Measurements from ENCODE around the gene BSDC1. TPM values are rescaled to one million over a fixed set of nuclear protein-coding genes. Genes with fewer than 3 reads are reported as not detected.

Gene BSDC1
- total RNA-seq, 1 experiment from 2014 or later: 64.9 TPM

DNA sequence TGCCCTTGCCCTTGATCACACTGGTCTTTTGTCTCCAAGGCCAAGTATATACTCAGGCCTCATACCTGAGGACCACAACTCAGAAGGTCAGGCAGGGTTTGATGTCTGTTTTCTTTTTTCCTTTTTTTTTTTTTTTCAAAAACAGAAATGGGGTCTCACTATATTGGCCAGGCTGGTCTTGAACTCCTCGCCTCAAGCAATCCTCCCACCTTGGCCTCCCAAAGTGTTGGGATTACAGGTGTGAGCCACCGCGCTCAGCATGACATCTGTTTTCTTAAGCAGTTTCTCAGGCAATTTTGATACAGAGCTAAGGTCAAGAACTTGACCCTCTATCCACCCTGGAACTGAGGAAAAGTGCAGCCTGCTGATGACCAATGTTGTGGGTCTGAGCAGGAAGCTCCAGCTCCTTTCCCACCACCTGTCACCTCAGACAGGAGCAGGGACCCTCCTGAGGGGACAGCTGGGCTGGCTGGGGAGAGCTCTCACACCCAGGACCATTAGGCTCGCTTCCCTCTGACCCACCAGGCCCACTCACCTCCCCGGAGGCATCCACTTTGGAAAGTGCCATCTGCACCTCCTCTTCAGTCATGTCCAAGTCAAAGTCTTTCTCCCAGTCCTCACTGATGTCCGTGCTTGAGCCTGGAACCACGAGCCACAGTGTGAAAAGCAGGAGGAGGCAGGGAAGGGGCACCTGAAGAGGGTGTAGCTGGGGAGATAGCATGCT, 26.2 kb downstream of the BSDC1 start:
- ATAC-seq (no peak), DNase-seq (ENCODE audit: low read depth, low spot score) (no peak)
- Histone ChIP-seq H3K36me3 (ENCODE audit: control insufficient read depth, insufficient read depth, low read length) (no peaks in the 10 kb centered on the region), H3K27me3 (ENCODE audit: control insufficient read depth, insufficient read depth, low read length) (no peaks in the 10 kb centered on the region), H3K4me3 (ENCODE audit: low read depth in 2 of 2, low read length in 2 of 2) (no peak overlapping the region), H3K27ac (ENCODE audit: low read length) (no peak overlapping the region), H3K4me1 (ENCODE audit: control insufficient read depth, insufficient read depth, low read length) (no peaks in the 10 kb centered on the region), H3K9me3 (ENCODE audit: control insufficient read depth, insufficient read depth, low read depth, low read length) (no peaks in the 10 kb centered on the region)
- intact Hi-C loops (cut with micrococcal nuclease; ENCODE audit: unreplicated experiment): no loop called here
- TF ChIP-seq, protein P1, sequence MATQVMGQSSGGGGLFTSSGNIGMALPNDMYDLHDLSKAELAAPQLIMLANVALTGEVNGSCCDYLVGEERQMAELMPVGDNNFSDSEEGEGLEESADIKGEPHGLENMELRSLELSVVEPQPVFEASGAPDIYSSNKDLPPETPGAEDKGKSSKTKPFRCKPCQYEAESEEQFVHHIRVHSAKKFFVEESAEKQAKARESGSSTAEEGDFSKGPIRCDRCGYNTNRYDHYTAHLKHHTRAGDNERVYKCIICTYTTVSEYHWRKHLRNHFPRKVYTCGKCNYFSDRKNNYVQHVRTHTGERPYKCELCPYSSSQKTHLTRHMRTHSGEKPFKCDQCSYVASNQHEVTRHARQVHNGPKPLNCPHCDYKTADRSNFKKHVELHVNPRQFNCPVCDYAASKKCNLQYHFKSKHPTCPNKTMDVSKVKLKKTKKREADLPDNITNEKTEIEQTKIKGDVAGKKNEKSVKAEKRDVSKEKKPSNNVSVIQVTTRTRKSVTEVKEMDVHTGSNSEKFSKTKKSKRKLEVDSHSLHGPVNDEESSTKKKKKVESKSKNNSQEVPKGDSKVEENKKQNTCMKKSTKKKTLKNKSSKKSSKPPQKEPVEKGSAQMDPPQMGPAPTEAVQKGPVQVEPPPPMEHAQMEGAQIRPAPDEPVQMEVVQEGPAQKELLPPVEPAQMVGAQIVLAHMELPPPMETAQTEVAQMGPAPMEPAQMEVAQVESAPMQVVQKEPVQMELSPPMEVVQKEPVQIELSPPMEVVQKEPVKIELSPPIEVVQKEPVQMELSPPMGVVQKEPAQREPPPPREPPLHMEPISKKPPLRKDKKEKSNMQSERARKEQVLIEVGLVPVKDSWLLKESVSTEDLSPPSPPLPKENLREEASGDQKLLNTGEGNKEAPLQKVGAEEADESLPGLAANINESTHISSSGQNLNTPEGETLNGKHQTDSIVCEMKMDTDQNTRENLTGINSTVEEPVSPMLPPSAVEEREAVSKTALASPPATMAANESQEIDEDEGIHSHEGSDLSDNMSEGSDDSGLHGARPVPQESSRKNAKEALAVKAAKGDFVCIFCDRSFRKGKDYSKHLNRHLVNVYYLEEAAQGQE (IDR thresholded peaks at IDR 0.05; ENCODE audit: insufficient read depth in 1 of 2, low read depth in 2 of 2, low read length in 1 of 2): no peak
- TF ChIP-seq POLR2AphosphoS5 (IDR thresholded peaks at IDR 0.05; ENCODE audit: low read depth, low read length) (no peak), SIN3A (IDR thresholded peaks at IDR 0.05; ENCODE audit: borderline replicate concordance, insufficient read depth, low read depth, low read length) (no peak), TCF7L2 (IDR thresholded peaks at IDR 0.05; ENCODE audit: low read depth, low read length) (no peak)
- TF ChIP-seq, protein P2, sequence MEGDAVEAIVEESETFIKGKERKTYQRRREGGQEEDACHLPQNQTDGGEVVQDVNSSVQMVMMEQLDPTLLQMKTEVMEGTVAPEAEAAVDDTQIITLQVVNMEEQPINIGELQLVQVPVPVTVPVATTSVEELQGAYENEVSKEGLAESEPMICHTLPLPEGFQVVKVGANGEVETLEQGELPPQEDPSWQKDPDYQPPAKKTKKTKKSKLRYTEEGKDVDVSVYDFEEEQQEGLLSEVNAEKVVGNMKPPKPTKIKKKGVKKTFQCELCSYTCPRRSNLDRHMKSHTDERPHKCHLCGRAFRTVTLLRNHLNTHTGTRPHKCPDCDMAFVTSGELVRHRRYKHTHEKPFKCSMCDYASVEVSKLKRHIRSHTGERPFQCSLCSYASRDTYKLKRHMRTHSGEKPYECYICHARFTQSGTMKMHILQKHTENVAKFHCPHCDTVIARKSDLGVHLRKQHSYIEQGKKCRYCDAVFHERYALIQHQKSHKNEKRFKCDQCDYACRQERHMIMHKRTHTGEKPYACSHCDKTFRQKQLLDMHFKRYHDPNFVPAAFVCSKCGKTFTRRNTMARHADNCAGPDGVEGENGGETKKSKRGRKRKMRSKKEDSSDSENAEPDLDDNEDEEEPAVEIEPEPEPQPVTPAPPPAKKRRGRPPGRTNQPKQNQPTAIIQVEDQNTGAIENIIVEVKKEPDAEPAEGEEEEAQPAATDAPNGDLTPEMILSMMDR (IDR thresholded peaks at IDR 0.05): no peak
- ChIA-PET POLR2A (no interaction called here), CTCF (no interaction called here)
- no TSS peak for BruUV-seq (replicated peaks)
- in situ Hi-C loops (cut with HindIII; ENCODE audit: low pct_unique_long_range_greater_than_20kb, low sequenced_read_pairs): no loop called here

DNA sequence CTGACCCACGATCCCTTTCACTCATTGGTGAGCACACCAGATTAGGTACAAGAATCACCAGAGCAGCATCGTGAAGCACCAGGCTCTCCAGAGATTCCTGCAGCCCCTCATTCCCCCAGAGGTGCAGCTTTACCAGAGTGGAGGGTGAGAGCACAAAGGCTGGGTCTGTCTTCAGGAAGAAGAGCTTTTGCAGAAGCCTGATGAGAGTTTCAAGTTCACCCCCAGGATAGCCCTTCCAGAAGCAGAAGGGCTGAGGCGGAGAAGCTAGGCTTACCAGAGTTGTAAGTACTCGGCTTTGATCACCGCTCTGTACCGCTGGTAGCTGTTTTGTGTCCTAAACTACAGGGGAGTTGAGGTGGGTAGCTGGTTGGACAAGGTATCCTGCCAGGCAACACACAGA, 28.8 kb downstream of the BSDC1 start:
- ChIA-PET CTCF (no interaction called here), POLR2A (no interaction called here)
- Histone ChIP-seq H3K4me3 (ENCODE audit: low read depth in 2 of 2, low read length in 2 of 2) (no peak overlapping the region), H3K27me3 (ENCODE audit: control insufficient read depth, insufficient read depth, low read length) (no peaks in the 10 kb centered on the region), H3K36me3 (ENCODE audit: control insufficient read depth, insufficient read depth, low read length) (no peaks in the 10 kb centered on the region), H3K27ac (ENCODE audit: low read length) (no peak overlapping the region), H3K9me3 (ENCODE audit: control insufficient read depth, insufficient read depth, low read depth, low read length) (no peaks in the 10 kb centered on the region), H3K4me1 (ENCODE audit: control insufficient read depth, insufficient read depth, low read length) (no peaks in the 10 kb centered on the region)
- no TSS peak for BruUV-seq (replicated peaks)
- in situ Hi-C loops (cut with HindIII; ENCODE audit: low pct_unique_long_range_greater_than_20kb, low sequenced_read_pairs): no loop called here
- ATAC-seq: no peak
- DNase-seq (ENCODE audit: low read depth, low spot score): no peak
- intact Hi-C loops (cut with micrococcal nuclease; ENCODE audit: unreplicated experiment): no loop called here
- TF ChIP-seq TCF7L2 (IDR thresholded peaks at IDR 0.05; ENCODE audit: low read depth, low read length): no peak
- TF ChIP-seq SIN3A (IDR thresholded peaks at IDR 0.05; ENCODE audit: borderline replicate concordance, insufficient read depth, low read depth, low read length): no peak
- TF ChIP-seq, protein P2 (IDR thresholded peaks at IDR 0.05): no peak
- no peak for TF ChIP-seq POLR2AphosphoS5 (IDR thresholded peaks at IDR 0.05; ENCODE audit: low read depth, low read length)
- TF ChIP-seq, protein P1 (IDR thresholded peaks at IDR 0.05; ENCODE audit: insufficient read depth in 1 of 2, low read depth in 2 of 2, low read length in 1 of 2): no peak
